ENCODE results near the gene ITIH4.
A peak's percentile ranks its signal among the peaks of the same experiment; 100 is the strongest.

ITIH4 gene

GRCh38 chr3:52847726-52848125, 17.3 kb upstream of the ITIH4 start:
- DNase-seq, result no peak

- no peak for DNase-seq
Measured at GRCh38 chr3:52847241-52847640, 16.8 kb upstream of the ITIH4 start.

- peak; percentile 15 for DNase-seq
Measured at GRCh38 chr3:52846432-52846965, 16.0 kb upstream of the ITIH4 start.

- no peak for DNase-seq
Measured at GRCh38 chr3:52845691-52846431, 15.4 kb upstream of the ITIH4 start.

- DNase-seq, result peak; percentile 38
Measured at GRCh38 chr3:52845157-52845556, 14.7 kb upstream of the ITIH4 start.

- no peak for DNase-seq
Measured at GRCh38 chr3:52844290-52844975, 14.0 kb upstream of the ITIH4 start.

GRCh38 chr3:52843881-52844280, 13.4 kb upstream of the ITIH4 start:
- no peak for DNase-seq

GRCh38 chr3:52843108-52843865, 12.8 kb upstream of the ITIH4 start:
- no peak for DNase-seq

GRCh38 chr3:52842424-52842823, 12.0 kb upstream of the ITIH4 start:
- DNase-seq, result peak; percentile 8

- no peak for DNase-seq
Measured at GRCh38 chr3:52841981-52842340, 11.5 kb upstream of the ITIH4 start.

- DNase-seq, result no peak
Measured at GRCh38 chr3:52841211-52841980, 10.9 kb upstream of the ITIH4 start.

- DNase-seq, result no peak
Measured at GRCh38 chr3:52839892-52840545, 9.5 kb upstream of the ITIH4 start.

GRCh38 chr3:52839268-52839575, 8.8 kb upstream of the ITIH4 start:
- no peak for DNase-seq

GRCh38 chr3:52838561-52839267, 8.2 kb upstream of the ITIH4 start:
- no peak for DNase-seq

GRCh38 chr3:52836986-52837385, 6.5 kb upstream of the ITIH4 start:
- DNase-seq, result no peak

- DNase-seq, result no peak
Measured at GRCh38 chr3:52836471-52836845, 6.0 kb upstream of the ITIH4 start.

GRCh38 chr3:52835766-52836470, 5.4 kb upstream of the ITIH4 start:
- no peak for DNase-seq

GRCh38 chr3:52834871-52835501, 4.5 kb upstream of the ITIH4 start, which contains the start of gene MUSTN1:
MUSTN1 (minus strand) TSS chr3:52835019; CDS start chr3:52834948, 71 bp downstream.
- no peak for DNase-seq

GRCh38 chr3:52833202-52833601, 2.7 kb upstream of the ITIH4 start:
- no peak for DNase-seq

- peak; percentile 73 for DNase-seq
Measured at GRCh38 chr3:52831500-52832301, 1.2 kb upstream of the ITIH4 start.

All from NCI-H2029 (cell line).